ENCODE data around the gene SYVN1.
A peak's percentile ranks its signal among the peaks of the same experiment; 100 is the strongest.

Gene SYVN1

DNA sequence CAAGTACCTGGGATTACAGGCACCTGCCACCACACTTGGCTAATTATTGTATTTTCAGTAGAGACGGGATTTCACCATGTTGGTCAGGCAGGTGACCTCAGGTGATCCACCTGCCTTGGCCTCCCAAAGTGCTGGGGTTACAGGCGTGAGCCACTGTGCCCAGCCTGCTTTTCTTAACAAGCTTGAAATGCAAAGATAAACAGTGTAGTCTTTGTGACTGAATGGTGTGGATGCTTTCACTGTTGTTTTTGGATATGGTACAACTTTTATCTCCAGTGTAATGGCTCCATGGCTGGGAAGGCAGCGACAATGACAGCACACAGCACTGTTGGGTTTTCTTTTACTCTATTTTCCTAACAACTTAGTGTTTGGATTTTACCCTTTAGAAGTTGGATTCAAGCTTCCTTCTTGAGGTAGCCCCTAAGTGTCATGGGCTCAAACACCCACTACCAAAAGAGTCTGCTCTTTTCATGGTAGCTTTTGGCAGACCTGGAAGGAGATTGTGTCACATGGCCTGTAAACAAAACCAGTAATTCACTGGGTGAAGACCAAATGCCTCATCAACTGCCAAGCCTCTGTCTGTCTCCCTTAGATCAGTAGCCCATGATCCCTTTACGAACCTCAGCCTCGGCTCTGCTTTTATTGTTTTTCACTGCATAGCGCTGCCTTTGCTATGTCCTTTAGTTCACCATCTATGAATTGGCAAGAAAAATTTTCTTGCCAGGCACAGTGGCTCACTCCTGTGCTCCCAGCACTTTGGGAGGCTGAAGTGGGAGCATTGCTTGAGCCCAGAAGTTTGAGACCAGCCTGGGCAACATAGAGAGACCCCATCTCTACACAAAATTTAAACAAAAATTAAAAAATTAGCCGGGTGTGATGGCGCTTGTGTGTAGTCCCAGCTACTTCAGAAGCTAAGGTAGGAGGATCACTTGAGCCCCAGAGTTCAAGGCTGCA lies 31.9 kb downstream of the SYVN1 start (continued):
- peak; percentile 60; the same call in 1 of the 2 replicates for TF ChIP-seq SCRT1 (tag by site-specific recombination; IDR thresholded peaks at IDR 0.05; ENCODE audit: borderline replicate concordance)
- TF ChIP-seq, protein P1, sequence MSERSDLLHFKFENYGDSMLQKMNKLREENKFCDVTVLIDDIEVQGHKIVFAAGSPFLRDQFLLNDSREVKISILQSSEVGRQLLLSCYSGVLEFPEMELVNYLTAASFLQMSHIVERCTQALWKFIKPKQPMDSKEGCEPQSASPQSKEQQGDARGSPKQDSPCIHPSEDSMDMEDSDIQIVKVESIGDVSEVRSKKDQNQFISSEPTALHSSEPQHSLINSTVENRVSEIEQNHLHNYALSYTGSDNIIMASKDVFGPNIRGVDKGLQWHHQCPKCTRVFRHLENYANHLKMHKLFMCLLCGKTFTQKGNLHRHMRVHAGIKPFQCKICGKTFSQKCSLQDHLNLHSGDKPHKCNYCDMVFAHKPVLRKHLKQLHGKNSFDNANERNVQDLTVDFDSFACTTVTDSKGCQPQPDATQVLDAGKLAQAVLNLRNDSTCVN (tag by site-specific recombination; optimal IDR thresholded peaks at IDR 0.05): no peak
- TF ChIP-seq, protein P2, sequence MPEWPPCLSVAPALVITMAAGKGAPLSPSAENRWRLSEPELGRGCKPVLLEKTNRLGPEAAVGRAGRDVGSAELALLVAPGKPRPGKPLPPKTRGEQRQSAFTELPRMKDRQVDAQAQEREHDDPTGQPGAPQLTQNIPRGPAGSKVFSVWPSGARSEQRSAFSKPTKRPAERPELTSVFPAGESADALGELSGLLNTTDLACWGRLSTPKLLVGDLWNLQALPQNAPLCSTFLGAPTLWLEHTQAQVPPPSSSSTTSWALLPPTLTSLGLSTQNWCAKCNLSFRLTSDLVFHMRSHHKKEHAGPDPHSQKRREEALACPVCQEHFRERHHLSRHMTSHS (tag by site-specific recombination; IDR thresholded peaks at IDR 0.05): no peak
- no peak for TF ChIP-seq EGR2 (tag by site-specific recombination; IDR thresholded peaks at IDR 0.05; ENCODE audit: low read depth)
- TF ChIP-seq MEIS1 (CRISPR knock-in tag; IDR thresholded peaks at IDR 0.05; ENCODE audit: borderline replicate concordance): no peak
- TF ChIP-seq ZBTB48 (tag by site-specific recombination; IDR thresholded peaks at IDR 0.05): peak; percentile 58; the same call in 1 of the 2 replicates
- TF ChIP-seq ZNF274 (IDR thresholded peaks at IDR 0.05; ENCODE audit: low read length): no peak
- TF ChIP-seq ZNF274 (tag by site-specific recombination; IDR thresholded peaks at IDR 0.05; ENCODE audit: borderline replicate concordance): no peak
- no peak for TF ChIP-seq CTCF (tag by site-specific recombination; IDR thresholded peaks at IDR 0.05)
- no peak for TF ChIP-seq ZNF19 (tag by site-specific recombination; IDR thresholded peaks at IDR 0.05; ENCODE audit: low read depth)
- TF ChIP-seq YY2 (tag by site-specific recombination; IDR thresholded peaks at IDR 0.05): no peak
- no peak for TF ChIP-seq ZNF776 (tag by site-specific recombination; IDR thresholded peaks at IDR 0.05; ENCODE audit: borderline replicate concordance)
- no peak for TF ChIP-seq ZNF133 (tag by site-specific recombination; IDR thresholded peaks at IDR 0.05)
- TF ChIP-seq ZNF747 (tag by site-specific recombination; IDR thresholded peaks at IDR 0.05): no peak
- peak; percentile 87 for TF ChIP-seq ZNF600 (tag by site-specific recombination; IDR thresholded peaks at IDR 0.05)
- TF ChIP-seq ZNF292 (tag by site-specific recombination; IDR thresholded peaks at IDR 0.05; ENCODE audit: borderline replicate concordance, low read depth): no peak
- TF ChIP-seq ZNF629 (tag by site-specific recombination; IDR thresholded peaks at IDR 0.05): peak; percentile 70
- TF ChIP-seq ZNF184 (tag by site-specific recombination; IDR thresholded peaks at IDR 0.05): no peak
- no peak for TF ChIP-seq ZNF654 (tag by site-specific recombination; IDR thresholded peaks at IDR 0.05; ENCODE audit: low read depth)
- no peak for TF ChIP-seq ZNF549 (tag by site-specific recombination; IDR thresholded peaks at IDR 0.05)
- no peak for TF ChIP-seq KLF7 (tag by site-specific recombination; IDR thresholded peaks at IDR 0.05; ENCODE audit: borderline replicate concordance)
- TF ChIP-seq, protein P3, sequence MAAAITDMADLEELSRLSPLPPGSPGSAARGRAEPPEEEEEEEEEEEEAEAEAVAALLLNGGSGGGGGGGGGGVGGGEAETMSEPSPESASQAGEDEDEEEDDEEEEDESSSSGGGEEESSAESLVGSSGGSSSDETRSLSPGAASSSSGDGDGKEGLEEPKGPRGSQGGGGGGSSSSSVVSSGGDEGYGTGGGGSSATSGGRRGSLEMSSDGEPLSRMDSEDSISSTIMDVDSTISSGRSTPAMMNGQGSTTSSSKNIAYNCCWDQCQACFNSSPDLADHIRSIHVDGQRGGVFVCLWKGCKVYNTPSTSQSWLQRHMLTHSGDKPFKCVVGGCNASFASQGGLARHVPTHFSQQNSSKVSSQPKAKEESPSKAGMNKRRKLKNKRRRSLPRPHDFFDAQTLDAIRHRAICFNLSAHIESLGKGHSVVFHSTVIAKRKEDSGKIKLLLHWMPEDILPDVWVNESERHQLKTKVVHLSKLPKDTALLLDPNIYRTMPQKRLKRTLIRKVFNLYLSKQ (tag by site-specific recombination; IDR thresholded peaks at IDR 0.05; ENCODE audit: borderline replicate concordance): no peak
- TF ChIP-seq BCL11B (tag by site-specific recombination; IDR thresholded peaks at IDR 0.05; ENCODE audit: low read depth): peak; percentile 66; the same call in 1 of the 2 replicates
- TF ChIP-seq, protein P4, sequence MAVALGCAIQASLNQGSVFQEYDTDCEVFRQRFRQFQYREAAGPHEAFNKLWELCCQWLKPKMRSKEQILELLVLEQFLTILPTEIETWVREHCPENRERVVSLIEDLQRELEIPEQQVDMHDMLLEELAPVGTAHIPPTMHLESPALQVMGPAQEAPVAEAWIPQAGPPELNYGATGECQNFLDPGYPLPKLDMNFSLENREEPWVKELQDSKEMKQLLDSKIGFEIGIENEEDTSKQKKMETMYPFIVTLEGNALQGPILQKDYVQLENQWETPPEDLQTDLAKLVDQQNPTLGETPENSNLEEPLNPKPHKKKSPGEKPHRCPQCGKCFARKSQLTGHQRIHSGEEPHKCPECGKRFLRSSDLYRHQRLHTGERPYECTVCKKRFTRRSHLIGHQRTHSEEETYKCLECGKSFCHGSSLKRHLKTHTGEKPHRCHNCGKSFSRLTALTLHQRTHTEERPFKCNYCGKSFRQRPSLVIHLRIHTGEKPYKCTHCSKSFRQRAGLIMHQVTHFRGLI (tag by site-specific recombination; IDR thresholded peaks at IDR 0.05): peak; percentile 81; the same call in 1 of the 2 replicates
- TF ChIP-seq ZSCAN23 (tag by site-specific recombination; IDR thresholded peaks at IDR 0.05): no peak
- no peak for TF ChIP-seq ZNF211 (tag by site-specific recombination; IDR thresholded peaks at IDR 0.05; ENCODE audit: low read depth)
- no peak for TF ChIP-seq ZNF677 (tag by site-specific recombination; IDR thresholded peaks at IDR 0.05)
- no peak for TF ChIP-seq ZNF473 (tag by site-specific recombination; IDR thresholded peaks at IDR 0.05)
- TF ChIP-seq BCL11A (tag by site-specific recombination; IDR thresholded peaks at IDR 0.05; ENCODE audit: low read depth): peak; percentile 61
- no peak for TF ChIP-seq ZNF341 (tag by site-specific recombination; IDR thresholded peaks at IDR 0.05; ENCODE audit: low read depth)
- TF ChIP-seq ZBTB7A (tag by site-specific recombination; IDR thresholded peaks at IDR 0.05; ENCODE audit: low read depth): no peak
- TF ChIP-seq SALL2 (tag by site-specific recombination; IDR thresholded peaks at IDR 0.05; ENCODE audit: borderline replicate concordance): no peak
- no peak for TF ChIP-seq HOXA7 (CRISPR knock-in tag; IDR thresholded peaks at IDR 0.05; ENCODE audit: borderline replicate concordance)
- no peak for TF ChIP-seq ZNF138 (tag by site-specific recombination; IDR thresholded peaks at IDR 0.05; ENCODE audit: borderline replicate concordance)

Measured in HEK293 (cell line).